ENCODE measurements around the gene ULBP2. TPM values are rescaled to one million over a fixed set of nuclear protein-coding genes. Genes with fewer than 3 reads are reported as not detected.

ULBP2 gene
- total RNA-seq, 1 donor from 2014 or later = 9.9 TPM

DNA sequence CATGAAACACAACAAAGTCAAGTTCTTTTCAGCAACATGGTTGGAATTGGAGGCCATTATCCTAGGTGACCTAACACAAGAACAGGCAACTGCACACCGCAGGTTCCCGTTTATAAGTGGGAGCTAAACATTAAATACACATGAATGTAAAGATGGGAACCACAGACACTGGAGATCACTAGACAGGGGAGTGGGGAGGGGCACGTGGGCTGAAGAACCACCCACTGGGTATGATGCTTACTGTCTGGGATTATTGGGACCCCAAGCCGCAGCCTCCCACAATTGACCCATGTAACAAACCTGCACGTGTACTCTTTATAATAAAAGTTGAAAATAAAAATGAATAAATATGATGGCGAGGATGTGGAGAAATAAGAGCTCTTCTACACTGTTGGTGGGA, 10.3 kb upstream of the ULBP2 start:
- Mint-ChIP-seq H3K27ac (ENCODE audit: unreplicated experiment) (no peak overlapping the region), H3K27me3 (ENCODE audit: unreplicated experiment) (peaks cover 12% of the 10 kb centered on the region), H3K4me1 (ENCODE audit: unreplicated experiment) (peaks cover 2% of the 10 kb centered on the region)

GRCh38 chr6:149933036-149933435, 8.8 kb upstream of the ULBP2 start:
- Mint-ChIP-seq H3K4me1 (ENCODE audit: unreplicated experiment) (peaks cover 2% of the 10 kb centered on the region), H3K36me3 (ENCODE audit: low read depth, unreplicated experiment) (no peaks in the 10 kb centered on the region), H3K4me3 (ENCODE audit: unreplicated experiment) (no peak overlapping the region), H3K27me3 (ENCODE audit: unreplicated experiment) (peaks cover 19% of the 10 kb centered on the region), H3K27ac (ENCODE audit: unreplicated experiment) (no peak overlapping the region), H3K9me3 (ENCODE audit: unreplicated experiment) (no peaks in the 10 kb centered on the region)
- no peak for DNase-seq (ENCODE audit: low spot score)
- no peak for TF ChIP-seq CTCF (IDR thresholded peaks at IDR 0.05; ENCODE audit: unreplicated experiment)

More for the DNA sequence above, 10.3 kb upstream of the ULBP2 start:
- no peaks in the 10 kb centered on the region for H3K36me3 Mint-ChIP-seq (ENCODE audit: low read depth, unreplicated experiment)
- H3K4me3 Mint-ChIP-seq (ENCODE audit: unreplicated experiment) = no peak overlapping the region
- no peak for DNase-seq (ENCODE audit: low spot score)
- H3K9me3 Mint-ChIP-seq (ENCODE audit: unreplicated experiment) = no peaks in the 10 kb centered on the region
- TF ChIP-seq CTCF (IDR thresholded peaks at IDR 0.05; ENCODE audit: unreplicated experiment) = no peak

- peaks cover 2% of the 10 kb centered on the region for H3K4me1 Mint-ChIP-seq (ENCODE audit: unreplicated experiment)
- peaks cover 19% of the 10 kb centered on the region for H3K27me3 Mint-ChIP-seq (ENCODE audit: unreplicated experiment)
- H3K36me3 Mint-ChIP-seq (ENCODE audit: low read depth, unreplicated experiment) = no peaks in the 10 kb centered on the region
- H3K4me3 Mint-ChIP-seq (ENCODE audit: unreplicated experiment) = no peak overlapping the region
- H3K27ac Mint-ChIP-seq (ENCODE audit: unreplicated experiment) = no peak overlapping the region
- no peaks in the 10 kb centered on the region for H3K9me3 Mint-ChIP-seq (ENCODE audit: unreplicated experiment)
- DNase-seq (ENCODE audit: low spot score) = no peak
- no peak for TF ChIP-seq CTCF (IDR thresholded peaks at IDR 0.05; ENCODE audit: unreplicated experiment)
Measured at GRCh38 chr6:149933461-149933860, 8.4 kb upstream of the ULBP2 start.

DNA sequence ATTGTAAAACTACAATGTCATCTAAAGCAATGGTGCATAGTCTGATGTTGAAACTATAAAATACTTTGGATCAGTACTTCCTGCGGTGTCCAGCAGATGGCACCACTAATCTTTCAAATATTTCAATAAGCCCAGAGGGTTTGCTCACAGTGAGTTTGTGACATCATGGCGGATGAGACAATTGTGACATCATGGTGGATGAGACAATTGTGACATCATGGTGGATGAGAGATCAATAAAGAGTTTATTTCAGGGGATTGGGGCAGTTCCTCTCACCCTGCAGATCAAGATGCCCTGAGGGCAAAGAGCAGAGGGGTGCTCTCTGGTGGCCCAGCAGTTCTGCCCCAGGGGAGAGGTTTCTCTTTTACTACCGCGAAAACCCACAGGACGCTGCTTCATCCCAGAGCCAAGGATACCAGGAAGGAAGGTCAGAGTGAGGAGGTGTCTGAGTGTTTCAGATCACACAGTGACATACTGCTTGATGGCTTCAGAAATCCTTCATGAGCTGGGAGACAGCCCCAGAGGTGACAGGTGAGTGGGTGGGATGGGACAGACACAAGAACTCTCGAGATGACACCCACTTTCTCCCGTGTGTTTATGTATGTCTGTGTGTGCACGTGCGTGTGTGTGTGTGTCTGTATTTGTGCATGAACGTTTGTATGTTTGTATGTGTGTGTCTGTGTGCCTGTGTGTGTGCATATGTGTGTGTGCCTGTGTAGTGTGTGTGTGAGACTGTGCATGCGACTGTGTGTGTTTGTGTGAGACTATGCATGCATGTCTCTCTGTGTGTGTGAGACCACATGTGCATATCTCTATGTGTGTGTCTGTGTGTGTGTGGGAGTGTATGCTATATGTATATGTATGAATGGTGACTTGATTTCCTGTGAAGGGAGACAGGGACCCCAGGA, 7.3 kb upstream of the ULBP2 start:
- H3K4me1 Mint-ChIP-seq (ENCODE audit: unreplicated experiment) = peaks cover 9% of the 10 kb centered on the region
- H3K9me3 Mint-ChIP-seq (ENCODE audit: unreplicated experiment) = no peaks in the 10 kb centered on the region
- no peak overlapping the region for H3K4me3 Mint-ChIP-seq (ENCODE audit: unreplicated experiment)
- peak; percentile 61 for DNase-seq (ENCODE audit: low spot score)
- TF ChIP-seq CTCF (IDR thresholded peaks at IDR 0.05; ENCODE audit: unreplicated experiment) = peak; percentile 93
- H3K36me3 Mint-ChIP-seq (ENCODE audit: low read depth, unreplicated experiment) = no peaks in the 10 kb centered on the region
- H3K27ac Mint-ChIP-seq (ENCODE audit: unreplicated experiment) = no peak overlapping the region
- H3K27me3 Mint-ChIP-seq (ENCODE audit: unreplicated experiment) = peaks cover 25% of the 10 kb centered on the region

- no peak for DNase-seq (ENCODE audit: low spot score)
- peaks cover 9% of the 10 kb centered on the region for H3K4me1 Mint-ChIP-seq (ENCODE audit: unreplicated experiment)
- TF ChIP-seq CTCF (IDR thresholded peaks at IDR 0.05; ENCODE audit: unreplicated experiment) = no peak
- H3K4me3 Mint-ChIP-seq (ENCODE audit: unreplicated experiment) = no peak overlapping the region
- H3K9me3 Mint-ChIP-seq (ENCODE audit: unreplicated experiment) = no peaks in the 10 kb centered on the region
- H3K36me3 Mint-ChIP-seq (ENCODE audit: low read depth, unreplicated experiment) = no peaks in the 10 kb centered on the region
- H3K27ac Mint-ChIP-seq (ENCODE audit: unreplicated experiment) = no peak overlapping the region
- H3K27me3 Mint-ChIP-seq (ENCODE audit: unreplicated experiment) = peaks cover 32% of the 10 kb centered on the region
Measured at GRCh38 chr6:149935246-149935645, 6.6 kb upstream of the ULBP2 start.

Data from endothelial cell (in vitro differentiated cells).